CD4-positive, alpha-beta T cell treated with Interleukin-17A for 1 hour (primary cell): Measurements from ENCODE around the gene SECISBP2.
"Not testable (repeated sequence)": the region's sequence is repeated elsewhere in the genome, so short reads cannot be mapped to it uniquely, and the experiment has no call there.

Experiments
- DNase-seq: peaks from one replicate; pipeline ENCODE4 v3.0.0-alpha.2; 2020

SECISBP2 gene

DNA sequence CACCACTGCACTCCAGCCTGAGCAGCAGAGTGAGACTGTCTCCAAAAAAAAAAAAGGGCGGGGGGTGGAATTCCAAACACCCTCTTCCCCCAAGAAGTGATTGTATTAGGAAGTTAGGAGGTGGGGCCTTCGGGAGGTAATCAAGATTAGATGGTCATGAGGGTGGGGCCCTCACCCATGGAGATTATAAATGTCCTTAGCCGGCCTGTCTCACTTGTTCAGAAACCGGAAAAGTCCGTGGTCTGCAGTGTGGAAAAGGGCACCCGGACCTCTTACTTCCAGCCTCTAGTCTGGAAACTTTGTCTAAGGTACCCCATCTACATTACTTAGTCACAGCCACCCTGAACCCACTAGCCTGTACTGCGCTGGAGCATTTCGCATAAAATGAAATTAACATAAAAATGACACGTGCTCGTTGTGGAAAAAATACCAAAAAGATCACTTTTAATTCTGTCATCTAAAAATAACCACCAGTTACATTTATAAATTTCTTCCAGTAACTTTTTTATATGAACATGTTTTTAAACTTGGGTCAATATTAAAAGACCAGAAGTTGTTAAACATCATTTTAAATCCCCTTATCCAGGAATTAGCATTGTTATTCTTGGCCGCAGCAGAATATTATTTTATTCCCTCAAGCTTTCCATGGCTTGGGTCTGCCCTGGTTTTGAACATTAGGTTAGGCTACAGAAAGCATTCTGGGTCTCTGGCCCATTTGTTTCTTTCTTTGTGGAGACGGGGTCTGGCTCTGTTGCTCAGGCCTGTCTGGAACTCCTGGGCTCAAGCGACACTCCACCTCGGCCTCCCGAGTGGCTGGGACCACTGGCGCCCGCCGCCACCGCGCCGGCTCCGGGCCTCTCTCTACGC lies 8.5 kb upstream of the SECISBP2 start:
- DNase-seq = peak; percentile 22

DNA sequence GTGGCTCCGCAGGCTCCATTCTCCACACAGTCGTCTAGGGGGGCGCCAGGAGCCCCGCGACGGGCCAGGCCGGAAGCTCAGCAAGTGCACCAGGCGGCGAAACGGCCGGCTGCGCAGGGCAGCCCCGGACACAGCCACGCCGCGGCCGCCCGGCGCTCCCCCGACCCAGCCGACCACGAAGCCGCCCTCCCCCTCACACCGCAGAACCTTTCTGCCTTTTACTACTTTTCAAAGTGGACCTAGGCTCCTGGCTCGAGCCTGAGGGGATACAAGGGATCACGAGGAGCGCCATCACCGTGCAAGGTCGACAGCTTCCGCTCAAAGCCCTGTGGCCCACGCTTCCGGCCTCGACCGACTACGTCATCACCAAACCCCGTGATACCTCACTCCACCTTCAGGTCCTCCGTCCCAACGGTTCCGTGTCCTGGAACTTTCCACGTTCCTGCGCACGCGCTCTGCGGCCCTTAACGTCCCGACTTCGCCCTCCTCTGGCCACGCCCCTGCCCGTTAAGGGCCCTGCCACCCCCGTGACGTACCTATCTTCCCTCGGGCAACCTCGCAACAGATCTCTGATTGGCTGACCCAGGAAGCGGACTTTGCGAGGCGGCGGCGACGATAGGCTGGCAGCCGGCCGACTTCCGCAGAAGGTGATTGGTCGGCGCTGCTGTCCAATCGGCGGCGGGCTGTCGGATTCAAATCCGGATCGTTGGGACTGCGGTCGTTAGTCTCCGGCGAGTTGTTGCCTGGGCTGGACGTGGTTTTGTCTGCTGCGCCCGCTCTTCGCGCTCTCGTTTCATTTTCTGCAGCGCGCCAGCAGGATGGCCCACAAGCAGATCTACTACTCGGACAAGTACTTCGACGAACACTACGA lies 7.6 kb upstream of the SECISBP2 start, which contains the start of gene CKS2:
TSS of gene CKS2 (plus strand) at position 721 of the 871 bp plus-strand sequence. CDS start at position 819, 98 bp downstream.
- peak; percentile 100 for DNase-seq

DNA sequence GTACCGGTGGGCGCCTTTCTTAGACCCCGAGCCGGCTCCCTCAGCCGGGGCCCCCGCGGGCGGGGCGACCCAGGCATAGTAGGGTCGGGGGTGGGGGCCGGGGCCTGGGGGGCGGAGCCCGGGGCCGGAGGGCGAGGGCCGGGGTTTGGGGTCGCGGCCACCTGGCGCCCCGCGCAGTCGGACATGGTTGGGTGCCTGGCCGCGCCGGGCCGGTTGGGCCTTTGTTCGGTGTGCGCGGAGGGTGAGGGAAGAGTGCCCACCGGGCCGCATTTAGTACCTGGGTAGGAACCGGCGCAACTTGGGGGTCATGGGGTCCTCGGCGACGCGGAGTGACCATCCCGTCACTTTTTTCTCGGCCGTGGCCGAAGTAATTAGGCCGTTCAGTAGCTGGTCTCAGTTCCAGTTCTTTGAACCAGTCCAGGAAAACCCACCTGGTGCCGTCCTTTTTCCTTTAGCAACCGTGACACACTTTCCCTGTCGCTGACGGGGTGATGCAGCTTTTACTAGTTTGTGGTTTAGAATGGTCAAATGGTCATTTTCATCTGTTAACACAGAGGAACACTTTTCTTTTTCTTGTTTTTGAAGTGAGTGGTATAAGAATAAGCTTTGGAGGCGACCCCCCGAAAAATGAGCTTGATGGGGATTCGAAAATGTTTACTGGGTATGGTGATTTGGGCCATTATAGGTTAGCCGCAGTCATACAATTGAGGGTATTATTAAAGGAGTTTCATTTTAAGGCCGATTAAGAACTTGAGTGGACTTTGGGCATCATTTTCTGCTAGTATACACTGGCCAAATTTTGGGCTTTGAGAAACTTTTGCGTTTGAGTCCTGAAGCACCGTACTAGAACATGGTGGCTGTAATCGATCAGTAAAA lies 6.7 kb upstream of the SECISBP2 start:
- no peak for DNase-seq

DNA sequence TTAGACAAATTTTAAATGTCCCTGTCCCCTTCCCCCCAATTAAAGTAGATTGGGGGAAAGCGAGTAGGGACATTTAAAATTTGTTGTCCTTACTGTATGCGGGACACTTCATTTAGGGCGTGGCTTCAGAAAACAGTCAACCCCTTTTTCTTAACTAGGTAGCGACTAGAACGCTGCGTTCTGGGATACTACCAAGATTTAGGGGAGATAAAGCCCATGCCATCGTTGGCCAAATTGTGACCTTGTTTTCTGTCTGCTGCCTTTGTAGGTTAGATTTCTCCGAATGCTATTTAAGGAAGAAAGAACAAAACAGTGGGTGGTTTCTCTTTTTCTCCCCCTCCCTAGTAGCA lies 6.1 kb upstream of the SECISBP2 start:
- DNase-seq = peak; percentile 38

DNA sequence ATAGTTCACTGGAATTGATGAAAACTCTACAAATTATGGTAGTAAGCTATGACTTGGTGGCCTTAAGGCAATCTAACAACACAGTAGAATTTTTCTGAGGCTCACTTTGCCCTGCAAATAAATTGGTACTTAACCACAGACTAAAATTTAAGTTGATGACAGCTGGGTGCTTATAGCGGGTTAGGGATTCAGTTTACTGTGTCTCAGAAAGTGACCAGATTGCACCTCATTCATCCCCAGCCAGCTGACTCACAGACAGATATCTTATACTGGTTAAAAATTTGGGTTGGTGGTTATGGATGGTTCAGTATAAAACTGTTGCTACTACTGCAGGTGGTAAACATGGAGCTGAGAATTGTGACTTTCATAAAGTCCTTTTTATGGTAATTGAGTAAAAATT lies 4.5 kb upstream of the SECISBP2 start:
- peak; percentile 12 for DNase-seq

DNA sequence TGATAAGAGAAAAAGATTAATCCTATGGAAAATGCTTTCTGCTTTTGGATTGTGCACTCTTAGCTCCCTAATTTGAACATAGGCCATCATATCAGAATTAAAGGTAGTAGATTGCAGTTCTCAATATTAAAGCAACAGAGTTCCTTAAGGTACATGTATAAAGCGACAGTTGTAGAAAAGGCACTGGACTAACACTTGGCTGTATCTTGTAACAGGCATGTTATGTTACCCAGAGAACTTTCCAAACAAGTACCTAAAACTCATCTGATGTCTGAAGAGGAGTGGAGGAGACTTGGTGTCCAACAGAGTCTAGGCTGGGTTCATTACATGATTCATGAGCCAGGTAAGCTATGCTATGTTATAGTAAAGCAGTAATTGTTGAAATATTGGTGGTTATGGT lies 3.3 kb upstream of the SECISBP2 start:
- no peak for DNase-seq

DNA sequence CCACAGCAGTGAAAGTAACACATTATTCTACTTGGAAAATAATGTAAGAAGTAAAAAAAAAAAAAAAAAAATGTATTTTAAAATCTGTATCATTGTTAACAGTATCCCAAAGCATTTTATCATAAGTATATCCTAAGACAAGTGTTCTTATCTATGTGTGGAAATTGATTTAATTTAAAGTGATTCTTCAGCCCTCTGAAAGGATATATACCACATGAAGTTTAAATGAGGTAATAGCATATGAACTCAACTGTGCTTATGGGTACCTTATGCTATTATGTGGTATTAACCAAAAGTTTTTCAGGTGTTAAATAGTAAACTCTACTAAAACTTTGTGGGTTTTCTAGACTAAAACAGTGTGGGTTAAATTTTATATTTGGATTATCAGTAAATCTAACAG lies 2.8 kb upstream of the SECISBP2 start:
- DNase-seq = no peak

DNA sequence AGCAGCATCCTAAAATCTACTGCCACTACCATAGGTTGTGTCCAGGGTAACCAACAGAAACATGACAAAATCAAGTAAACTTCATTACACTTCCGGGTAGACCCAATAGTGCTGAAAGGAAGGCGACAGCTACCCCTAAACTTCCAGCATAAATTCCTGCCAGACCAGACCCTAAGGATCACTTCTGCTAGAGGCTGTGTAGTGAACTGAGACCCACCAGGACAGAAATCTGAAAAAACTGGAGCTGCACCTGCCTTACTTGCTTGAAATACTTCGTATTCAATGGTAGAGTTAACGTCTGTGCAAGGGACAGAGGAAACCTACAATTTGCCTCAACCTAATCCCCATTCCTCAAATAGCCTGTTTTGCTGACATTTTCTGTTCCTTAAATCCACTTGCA lies 1.0 kb upstream of the SECISBP2 start:
- DNase-seq = no peak

DNA sequence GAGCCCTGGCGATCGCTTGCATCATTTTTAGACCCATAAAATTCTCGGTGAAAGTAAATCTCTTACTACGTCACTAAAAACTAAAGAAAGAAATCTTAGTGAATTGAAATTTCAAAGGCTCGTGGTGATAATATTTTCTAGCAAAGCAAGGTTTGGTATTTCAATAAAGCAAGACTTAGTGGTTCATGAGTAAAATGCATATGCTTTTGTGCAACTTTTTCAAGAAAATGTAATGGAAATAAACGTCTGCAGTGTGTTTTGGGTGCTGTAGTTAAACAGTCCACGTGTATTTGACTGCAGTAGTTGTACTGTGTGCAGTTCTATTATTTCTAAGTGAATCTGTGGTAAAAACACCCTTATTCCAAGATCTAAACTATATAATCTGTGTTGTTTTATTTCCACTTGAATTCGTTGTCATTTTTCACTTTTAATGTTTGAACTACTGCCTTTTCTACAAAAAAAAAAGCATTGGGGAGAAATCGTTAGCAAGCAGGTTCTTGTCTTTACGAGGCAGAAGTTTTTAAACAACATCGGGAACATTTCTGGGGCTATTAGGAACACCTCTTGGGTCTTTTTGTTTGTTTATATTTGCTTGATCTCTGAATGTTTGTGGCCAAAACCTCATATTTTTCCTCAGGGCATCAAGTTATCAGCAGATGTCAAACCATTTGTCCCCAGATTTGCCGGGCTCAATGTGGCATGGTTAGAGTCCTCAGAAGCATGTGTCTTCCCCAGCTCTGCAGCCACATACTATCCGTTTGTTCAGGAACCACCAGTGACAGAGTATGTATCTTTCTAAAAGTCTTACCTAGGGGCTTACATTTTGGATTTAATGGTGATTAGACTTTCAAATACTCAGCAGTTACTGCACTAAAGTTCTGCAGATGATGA lies 960 bp downstream of the SECISBP2 start:
- no peak for DNase-seq

DNA sequence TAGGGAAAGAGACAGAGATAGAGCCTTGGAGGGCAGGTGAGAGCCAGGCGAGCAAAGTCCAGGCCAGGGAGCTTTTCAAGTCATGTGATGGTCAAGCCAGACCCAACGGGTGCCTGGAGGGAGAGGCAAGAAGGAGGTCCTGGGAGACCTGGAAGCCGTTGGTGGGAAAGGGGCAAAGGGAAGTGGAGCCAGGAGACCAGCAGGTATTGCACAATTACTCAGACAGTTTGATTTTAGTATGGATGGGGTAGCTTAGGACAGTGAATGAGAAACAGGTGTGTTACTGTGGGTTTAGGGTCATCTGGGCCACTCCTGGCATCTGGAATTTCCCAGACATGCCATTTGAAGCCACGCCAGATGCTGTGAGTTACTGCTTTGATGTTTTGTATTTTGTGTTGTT lies 5.1 kb downstream of the SECISBP2 start:
- DNase-seq = no peak

DNA sequence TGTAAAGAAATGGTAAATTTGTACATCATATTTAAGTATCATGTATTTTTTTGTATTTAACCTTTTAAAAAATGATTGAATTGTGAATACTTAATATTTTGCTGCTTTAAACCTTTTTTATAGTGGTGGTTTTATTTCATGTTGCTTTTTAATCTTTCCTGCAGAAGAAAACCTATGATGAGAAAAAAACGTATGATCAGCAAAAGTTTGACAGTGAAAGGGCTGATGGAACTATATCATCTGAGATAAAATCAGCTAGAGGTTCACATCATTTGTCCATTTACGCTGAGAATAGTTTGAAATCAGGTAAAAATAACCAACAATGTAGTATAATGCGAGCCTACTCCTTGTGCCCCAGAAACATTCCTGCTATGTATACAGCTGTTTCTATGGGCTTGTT lies 7.4 kb downstream of the SECISBP2 start:
- DNase-seq = no peak

DNA sequence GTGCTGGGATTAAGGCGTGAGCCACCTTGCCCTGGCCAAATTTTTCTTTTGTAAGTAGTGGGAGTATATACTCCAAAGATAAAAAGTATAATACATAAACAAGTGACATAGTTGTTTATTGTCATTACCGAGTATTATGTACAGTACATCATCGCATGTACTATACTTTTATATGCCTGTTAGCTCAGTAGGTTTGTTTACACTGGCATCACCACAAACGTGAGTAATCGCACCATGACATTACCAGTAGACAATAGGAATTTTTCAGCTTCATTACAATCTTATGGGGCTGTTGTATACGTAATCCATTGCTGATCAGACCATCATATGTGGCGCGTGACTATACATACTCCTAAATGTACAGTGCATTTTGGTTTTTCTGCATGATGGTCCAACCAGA lies 9.8 kb downstream of the SECISBP2 start:
- no peak for DNase-seq

DNA sequence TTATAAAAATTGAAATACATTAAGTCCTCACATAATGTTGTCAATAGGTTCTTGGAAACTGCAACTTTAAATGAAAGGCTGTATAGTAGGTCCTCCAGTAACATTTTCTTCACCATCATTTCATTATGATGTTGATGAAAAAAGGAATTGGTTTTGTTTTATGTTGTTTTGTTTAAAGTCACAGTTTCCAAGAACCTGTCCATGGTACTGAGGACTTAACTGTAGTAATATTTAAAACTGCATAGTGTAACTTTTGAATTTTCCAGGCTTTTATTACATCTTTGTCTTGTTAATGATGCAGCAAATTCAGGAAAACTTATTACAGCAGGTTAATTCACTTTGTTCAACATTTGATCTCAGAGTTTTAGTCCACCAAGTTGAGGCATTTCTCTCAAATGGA lies 11.6 kb downstream of the SECISBP2 start:
- no peak for DNase-seq

DNA sequence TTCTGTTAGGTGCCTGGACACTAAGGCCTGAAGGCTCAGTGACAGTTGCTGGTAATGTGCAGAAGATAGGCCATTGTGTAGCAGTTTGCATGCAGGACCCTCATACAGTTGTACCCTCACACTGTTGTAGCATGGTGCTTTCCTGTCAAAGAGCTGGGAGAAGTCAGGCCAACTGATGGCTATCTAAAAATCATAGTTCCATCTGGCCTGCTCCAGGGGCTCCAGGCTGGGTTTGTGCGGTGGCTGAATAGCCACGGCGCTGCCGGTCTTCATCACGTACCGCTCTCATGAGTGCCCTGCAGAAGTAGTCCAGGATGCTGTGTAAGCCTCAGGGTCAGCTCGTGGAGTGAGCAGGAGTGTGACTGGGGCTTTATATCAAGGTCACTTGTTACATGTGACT lies 12.2 kb downstream of the SECISBP2 start:
- DNase-seq = no peak

DNA sequence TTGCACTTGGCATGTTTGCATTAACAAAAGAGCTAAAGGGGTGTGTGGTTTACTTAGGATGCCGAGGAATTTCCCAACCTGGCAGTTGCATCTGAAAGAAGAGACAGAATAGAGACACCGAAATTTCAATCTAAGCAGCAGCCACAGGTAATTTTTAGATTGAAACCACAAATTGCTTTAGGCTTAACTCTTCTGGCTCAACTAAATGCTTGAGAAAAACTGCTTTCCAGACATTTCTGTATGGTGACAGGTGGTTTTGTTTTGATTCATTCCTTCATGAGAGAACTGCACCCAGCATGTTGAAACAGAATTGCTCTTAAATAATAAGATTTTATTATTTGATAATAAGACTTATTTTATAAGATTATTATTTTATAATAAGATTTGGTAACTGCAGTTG lies 21.5 kb downstream of the SECISBP2 start:
- DNase-seq = no peak

DNA sequence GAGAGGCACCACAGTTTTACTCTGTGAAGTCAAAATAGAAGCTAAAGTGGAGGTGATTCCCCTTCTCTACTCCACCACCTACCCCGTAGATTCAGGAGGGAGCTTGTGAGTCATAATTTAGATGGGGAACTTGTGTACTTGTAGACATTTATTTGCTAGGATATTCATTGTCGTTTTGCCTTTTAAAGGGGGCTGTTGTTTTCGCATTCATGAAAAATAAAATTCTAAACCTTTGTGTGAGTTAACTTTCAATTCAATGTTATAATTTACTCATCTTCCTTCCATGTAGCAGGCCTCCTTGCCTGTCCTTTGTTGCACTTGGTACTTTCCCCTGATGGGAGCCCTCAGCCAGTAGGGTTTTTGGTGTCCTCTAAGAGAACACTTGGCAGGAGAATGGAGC lies 22.0 kb downstream of the SECISBP2 start:
- no peak for DNase-seq

DNA sequence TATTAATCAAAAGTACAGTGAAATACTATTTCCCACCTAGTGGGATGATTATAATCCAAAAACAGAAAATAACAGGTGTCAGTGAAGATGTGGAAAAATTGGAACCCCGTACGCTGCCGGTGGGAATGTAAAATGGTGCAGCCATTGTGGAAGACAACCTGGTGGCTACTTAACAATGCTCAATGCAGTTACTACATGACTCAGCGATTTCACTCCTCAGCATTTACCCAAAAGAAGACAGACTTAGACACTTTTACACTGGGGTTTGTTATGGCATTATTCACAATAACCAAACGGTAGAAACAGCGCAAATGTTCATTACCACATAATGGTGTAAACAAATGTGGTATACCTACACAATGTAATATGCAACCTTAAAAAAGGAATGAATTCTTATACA lies 23.9 kb downstream of the SECISBP2 start:
- no peak for DNase-seq

DNA sequence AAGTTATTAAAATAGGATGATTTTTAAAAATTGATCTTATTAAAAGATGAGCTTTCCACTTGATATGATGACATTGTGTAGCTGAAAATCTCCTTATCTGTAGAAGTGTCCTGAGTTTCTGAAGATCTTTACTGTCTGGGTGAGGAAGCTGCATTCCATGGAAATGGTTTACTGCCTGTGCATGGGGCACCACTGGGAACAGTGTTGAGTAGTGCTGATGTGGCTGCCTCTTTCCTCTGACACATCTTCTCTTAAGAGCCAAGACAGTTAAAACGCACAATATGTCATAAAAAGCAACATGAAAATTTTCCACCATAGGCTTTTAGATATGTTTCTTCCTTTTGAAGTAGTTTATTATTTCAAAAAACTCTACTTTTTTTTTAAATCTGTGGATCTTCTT lies 24.6 kb downstream of the SECISBP2 start:
- no peak for DNase-seq

DNA sequence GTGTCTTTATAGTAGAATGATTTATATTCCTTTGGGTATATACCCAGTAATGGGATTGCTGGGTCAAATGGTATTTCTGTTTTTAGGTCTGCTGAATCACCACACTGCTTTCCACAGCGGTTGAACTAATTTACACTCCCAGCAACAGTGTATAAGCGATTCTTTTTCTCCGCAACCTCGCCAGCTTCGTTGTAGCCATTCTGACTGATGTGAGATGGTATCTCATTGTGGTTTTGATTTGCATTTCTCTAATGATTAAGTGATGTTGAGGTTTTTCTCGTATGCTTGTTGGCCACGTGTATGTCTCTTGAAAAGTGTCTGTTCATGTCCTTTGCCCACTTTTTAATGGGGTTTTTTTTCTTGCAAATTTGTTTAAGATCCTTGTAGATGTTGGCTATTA lies 25.5 kb downstream of the SECISBP2 start:
- DNase-seq = not testable (repeated sequence)

DNA sequence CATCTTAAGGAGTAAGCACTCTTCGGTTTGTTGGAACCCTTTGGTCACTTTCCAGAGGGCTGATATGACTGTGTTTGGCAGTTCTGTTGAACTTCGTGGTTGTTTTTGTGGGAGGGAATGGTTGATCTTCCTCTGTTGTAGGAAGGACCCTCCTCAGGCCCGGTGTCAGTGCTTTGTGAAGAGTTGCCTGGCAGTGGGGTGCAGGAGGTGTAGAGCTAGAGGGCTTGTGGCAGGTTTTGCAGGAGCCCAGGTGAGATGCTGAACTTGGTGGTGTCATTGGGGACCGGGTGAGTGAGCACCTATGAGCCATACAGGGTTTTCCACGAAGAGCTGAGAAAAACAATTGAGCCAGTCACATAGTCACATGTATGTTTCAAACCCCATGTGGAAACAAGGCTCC lies 27.2 kb downstream of the SECISBP2 start:
- DNase-seq = no peak

DNA sequence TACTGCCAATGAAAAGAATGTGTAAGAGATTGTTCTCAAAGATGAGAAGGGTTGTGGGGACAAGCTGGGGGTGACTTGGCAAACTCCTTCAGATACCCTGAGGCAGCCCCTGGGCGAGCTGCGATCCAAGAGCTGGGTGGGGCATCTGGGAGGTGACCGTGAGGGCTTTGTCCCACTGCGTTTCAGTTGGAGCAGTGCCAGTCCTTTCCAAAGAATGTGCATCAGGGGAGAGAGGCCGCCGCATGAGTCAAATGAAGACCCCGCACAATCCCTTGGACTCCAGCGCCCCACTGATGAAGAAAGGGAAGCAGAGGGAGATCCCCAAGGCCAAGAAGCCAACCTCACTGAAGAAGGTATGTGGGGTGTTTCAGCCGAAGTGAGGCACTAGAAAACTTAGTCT lies 28.4 kb downstream of the SECISBP2 start:
- no peak for DNase-seq

DNA sequence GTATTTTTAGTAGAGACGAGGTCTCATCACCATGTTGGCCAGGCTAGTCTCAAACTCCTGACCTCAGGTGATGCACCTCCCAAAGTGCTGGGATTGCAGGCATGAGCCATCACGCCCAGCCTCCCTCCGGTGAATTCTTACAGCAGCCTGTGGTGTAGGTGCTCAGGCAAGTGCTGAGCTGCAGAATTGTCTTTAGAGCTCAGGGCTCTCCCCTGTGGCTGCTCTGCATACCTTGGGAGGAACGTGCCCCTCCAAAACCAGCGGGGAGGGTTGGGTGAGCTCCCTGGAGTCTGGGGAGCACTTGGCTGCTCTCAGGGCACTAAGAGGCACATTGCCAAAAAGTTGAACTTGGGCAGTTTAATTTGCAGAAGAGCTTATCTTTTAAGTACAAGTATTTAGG lies 29.4 kb downstream of the SECISBP2 start:
- no peak for DNase-seq
